ENCODE results near the gene MCRS1.

MCRS1 gene

DNA sequence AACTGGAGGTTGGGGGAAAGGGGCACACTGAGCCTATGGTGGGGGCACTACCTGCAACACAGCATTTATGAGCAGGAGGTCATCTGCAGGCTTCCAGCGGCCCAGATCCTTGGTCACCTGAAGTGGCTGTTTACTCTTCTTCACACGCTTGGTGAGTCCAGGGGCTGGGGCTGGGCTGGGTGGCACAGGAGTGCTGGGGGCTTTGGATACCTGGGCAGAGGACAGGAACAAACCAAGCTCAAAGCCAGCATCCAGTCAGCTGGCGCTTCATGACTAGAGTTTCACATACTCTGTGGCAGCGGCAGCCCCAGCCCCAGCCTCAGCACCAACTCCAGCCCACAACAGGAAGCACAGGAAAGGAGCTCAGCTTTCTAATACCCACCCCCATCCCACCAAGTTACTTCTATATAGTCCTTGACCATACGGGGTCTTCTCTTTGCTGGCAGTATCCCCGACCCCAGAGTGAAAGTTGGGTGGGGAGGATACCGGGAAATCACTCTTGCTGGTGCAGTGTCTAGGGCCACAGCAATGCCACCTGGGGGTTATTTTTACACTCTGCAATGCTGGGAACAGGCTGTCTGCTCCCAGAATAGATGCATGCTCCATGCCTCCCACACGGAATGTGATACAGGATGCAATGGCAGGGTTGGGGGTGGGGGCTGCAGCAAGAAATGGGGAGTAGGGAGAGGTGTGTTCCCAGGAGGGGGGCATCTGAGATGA lies 3.1 kb downstream of the MCRS1 start:
- Mint-ChIP-seq H3K36me3 (ENCODE audit: low read depth) (peaks cover 33% of the 10 kb centered on the region), H3K27ac (no peak overlapping the region), H3K4me3 (no peak overlapping the region), H3K27me3 (ENCODE audit: low read depth, poor library complexity) (peaks cover 3% of the 10 kb centered on the region), H3K4me1 (peaks cover 21% of the 10 kb centered on the region), H3K9me3 (no peaks in the 10 kb centered on the region)
- no peak for DNase-seq
- TF ChIP-seq, protein P1, sequence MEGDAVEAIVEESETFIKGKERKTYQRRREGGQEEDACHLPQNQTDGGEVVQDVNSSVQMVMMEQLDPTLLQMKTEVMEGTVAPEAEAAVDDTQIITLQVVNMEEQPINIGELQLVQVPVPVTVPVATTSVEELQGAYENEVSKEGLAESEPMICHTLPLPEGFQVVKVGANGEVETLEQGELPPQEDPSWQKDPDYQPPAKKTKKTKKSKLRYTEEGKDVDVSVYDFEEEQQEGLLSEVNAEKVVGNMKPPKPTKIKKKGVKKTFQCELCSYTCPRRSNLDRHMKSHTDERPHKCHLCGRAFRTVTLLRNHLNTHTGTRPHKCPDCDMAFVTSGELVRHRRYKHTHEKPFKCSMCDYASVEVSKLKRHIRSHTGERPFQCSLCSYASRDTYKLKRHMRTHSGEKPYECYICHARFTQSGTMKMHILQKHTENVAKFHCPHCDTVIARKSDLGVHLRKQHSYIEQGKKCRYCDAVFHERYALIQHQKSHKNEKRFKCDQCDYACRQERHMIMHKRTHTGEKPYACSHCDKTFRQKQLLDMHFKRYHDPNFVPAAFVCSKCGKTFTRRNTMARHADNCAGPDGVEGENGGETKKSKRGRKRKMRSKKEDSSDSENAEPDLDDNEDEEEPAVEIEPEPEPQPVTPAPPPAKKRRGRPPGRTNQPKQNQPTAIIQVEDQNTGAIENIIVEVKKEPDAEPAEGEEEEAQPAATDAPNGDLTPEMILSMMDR (IDR thresholded peaks at IDR 0.05), result no peak

DNA sequence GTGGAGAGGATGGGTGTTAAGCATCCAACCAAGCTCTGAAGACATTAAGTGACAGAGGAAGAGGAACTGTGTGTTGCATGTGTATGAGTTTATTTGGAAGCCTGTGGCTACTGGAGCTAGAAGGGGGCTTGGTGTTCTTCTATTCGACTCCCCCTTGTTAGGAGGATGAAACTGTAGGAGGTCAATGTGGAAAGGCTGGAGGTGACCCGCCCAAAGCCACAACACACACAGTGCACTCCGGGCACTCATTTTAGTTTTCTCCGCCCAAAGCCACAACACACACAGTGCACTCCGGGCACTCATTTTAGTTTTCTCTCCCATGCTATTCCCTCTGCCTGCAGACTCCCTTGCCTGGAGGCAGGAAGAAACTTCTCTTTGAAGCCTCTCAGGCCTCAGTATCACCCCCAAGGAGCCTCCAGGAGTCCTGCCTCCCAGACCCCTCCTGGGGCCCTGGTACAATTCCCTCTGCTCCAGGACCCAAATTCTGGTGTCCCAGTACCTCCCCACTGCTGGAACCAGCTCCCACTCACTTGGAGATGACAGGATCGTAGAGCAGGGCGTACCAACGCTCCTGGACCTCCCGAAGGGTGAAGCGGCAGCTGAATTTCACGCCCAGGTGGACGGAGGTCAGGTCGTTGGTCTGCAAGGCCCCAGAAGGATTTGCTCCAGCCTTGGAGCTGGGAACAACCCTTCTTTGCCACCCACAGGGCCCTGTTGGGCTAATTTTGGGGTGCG lies 3.8 kb downstream of the MCRS1 start:
- Mint-ChIP-seq H3K36me3 (ENCODE audit: low read depth) (peaks cover 40% of the 10 kb centered on the region), H3K27me3 (ENCODE audit: low read depth, poor library complexity) (peaks cover 3% of the 10 kb centered on the region), H3K4me1 (peaks cover 21% of the 10 kb centered on the region), H3K9me3 (no peaks in the 10 kb centered on the region), H3K27ac (no peak overlapping the region), H3K4me3 (no peak overlapping the region)
- no peak for DNase-seq
- TF ChIP-seq, protein P1 (IDR thresholded peaks at IDR 0.05), result no peak

DNA sequence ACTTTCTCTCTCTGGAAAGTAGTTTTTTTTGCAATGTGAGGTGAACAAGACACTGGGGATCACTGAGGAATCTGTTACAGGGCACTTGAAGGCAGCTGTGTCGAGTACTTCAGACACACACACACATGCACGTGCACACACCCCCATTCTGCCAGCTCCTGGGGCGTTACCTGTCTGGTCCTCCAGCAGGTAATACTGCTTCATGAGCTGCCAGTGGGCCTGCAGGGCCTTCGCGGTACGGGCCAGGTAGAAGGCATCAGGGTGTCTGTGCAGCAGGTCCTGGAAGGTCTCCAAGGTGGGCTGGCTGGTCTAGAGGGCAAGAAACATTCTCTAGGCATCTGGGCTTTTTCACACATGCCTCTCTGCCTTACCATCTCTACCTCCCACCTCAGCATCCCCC lies 5.1 kb downstream of the MCRS1 start:
- no peaks in the 10 kb centered on the region for H3K9me3 Mint-ChIP-seq
- no peak overlapping the region for H3K27ac Mint-ChIP-seq
- H3K4me1 Mint-ChIP-seq, result peaks cover 9% of the 10 kb centered on the region
- peaks cover 3% of the 10 kb centered on the region for H3K27me3 Mint-ChIP-seq (ENCODE audit: low read depth, poor library complexity)
- no peak for DNase-seq
- H3K4me3 Mint-ChIP-seq, result no peak overlapping the region
- H3K36me3 Mint-ChIP-seq (ENCODE audit: low read depth), result peaks cover 47% of the 10 kb centered on the region
- TF ChIP-seq, protein P1 (IDR thresholded peaks at IDR 0.05), result no peak

DNA sequence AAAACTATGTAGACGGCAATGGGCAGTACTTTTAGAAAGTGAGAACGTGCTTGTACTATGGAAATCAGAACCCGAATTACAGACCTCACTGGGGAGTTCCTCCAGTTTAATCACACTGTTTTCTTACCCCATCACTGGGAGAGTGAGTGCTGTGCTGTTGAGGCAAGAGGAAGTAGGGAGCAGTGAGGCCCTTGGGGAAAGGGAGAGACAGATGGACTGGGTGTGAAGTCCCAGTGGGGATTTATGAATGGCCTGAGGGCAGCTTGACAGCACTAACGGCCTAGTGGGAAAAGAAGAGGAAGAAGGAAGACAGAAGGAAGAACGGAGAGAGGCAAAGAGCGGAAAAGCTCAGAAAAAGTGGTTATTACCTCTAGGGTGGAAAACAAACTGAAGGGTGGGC lies 5.7 kb downstream of the MCRS1 start:
- TF ChIP-seq, protein P1 (IDR thresholded peaks at IDR 0.05), result no peak
- peak overlapping the region; percentile 72 for H3K27ac Mint-ChIP-seq
- no peak for DNase-seq
- H3K4me3 Mint-ChIP-seq, result no peak overlapping the region
- H3K9me3 Mint-ChIP-seq, result no peaks in the 10 kb centered on the region
- H3K36me3 Mint-ChIP-seq (ENCODE audit: low read depth), result peaks cover 47% of the 10 kb centered on the region
- peaks cover 3% of the 10 kb centered on the region for H3K27me3 Mint-ChIP-seq (ENCODE audit: low read depth, poor library complexity)
- peaks cover 5% of the 10 kb centered on the region for H3K4me1 Mint-ChIP-seq

DNA sequence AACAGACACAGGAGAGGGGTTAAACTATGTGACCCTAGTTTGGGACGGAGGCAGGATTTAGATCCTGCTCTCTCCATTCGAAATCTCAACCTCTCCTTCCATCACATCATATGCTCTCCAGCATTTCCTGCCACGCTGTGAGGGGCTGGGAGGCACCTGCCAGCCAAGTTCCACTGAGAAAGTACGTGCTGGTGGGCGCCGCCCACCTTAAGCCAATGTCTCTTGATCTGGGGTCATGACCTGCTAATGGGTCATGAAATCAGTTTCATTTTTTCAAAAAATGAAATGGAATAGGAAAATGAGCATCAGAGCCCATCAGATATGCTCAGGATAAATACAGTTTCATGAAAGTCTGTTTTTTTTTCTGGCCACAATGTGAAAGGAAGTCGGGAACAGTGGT lies 7.2 kb downstream of the MCRS1 start:
- no peak for DNase-seq
- Mint-ChIP-seq H3K9me3 (no peaks in the 10 kb centered on the region), H3K27me3 (ENCODE audit: low read depth, poor library complexity) (peaks cover 3% of the 10 kb centered on the region), H3K4me1 (no peaks in the 10 kb centered on the region), H3K36me3 (ENCODE audit: low read depth) (peaks cover 52% of the 10 kb centered on the region), H3K4me3 (no peak overlapping the region), H3K27ac (peak overlapping the region; percentile 85)
- TF ChIP-seq, protein P1 (IDR thresholded peaks at IDR 0.05), result no peak

Data from nephron progenitor cell (in vitro differentiated cells).